Naive B cell (primary cell): Measurements from ENCODE around the gene MED29. TPM values are rescaled to one million over a fixed set of nuclear protein-coding genes. Genes with fewer than 3 reads are reported as not detected.

Source experiments
- ATAC-seq, 2 donors: fragments of 150-1000 bp; cut with Tn5 transposase; 2 replicates each; pipeline ENCODE4 v1.10.0; 2021; ENCODE audit warnings: low read depth in 2 of 2, mild to moderate bottlenecking in 2 of 2, moderate library complexity in 2 of 2
- DNase-seq: peaks from one replicate; pipeline ENCODE4 v3.0.0; 2022
- H3K27ac Mint-ChIP-seq, 6 donors: one replicate each; pipeline ENCODE4 v1.8.0; 2020 to 2022; ENCODE audit warnings: mild to moderate bottlenecking in 6 of 6, mixed read lengths in 6 of 6, moderate library complexity in 5 of 6, inconsistent platforms in 2 of 6
- H3K27me3 Mint-ChIP-seq, 3 donors: one replicate each; pipeline ENCODE4 v1.8.0; 2021 to 2022; ENCODE audit warnings: mixed read lengths in 3 of 3, mild to moderate bottlenecking in 1 of 3
- H3K36me3 Mint-ChIP-seq, 2 donors: one replicate each; pipeline ENCODE4 v1.8.0; 2020 to 2022; ENCODE audit warnings: mixed read lengths in 2 of 2, inconsistent platforms in 1 of 2, mild to moderate bottlenecking in 1 of 2
- H3K4me1 Mint-ChIP-seq, 3 donors: one replicate each; pipeline ENCODE4 v1.8.0; 2020 to 2022; ENCODE audit warnings: mixed read lengths in 3 of 3, inconsistent platforms in 1 of 3, mild to moderate bottlenecking in 1 of 3, moderate library complexity in 1 of 3
- H3K4me3 Mint-ChIP-seq, 8 donors: one replicate each; pipeline ENCODE4 v1.8.0; 2020 to 2022; ENCODE audit warnings: mild to moderate bottlenecking in 8 of 8, mixed read lengths in 8 of 8, moderate library complexity in 8 of 8, inconsistent platforms in 2 of 8
- H3K9me3 Mint-ChIP-seq, 7 donors: one replicate each; pipeline ENCODE4 v1.8.0; 2020 to 2022; ENCODE audit warnings: mixed read lengths in 7 of 7, mild to moderate bottlenecking in 5 of 7, inconsistent platforms in 2 of 7, moderate library complexity in 1 of 7
- polyA plus RNA-seq, 6 donors: library from polyadenylated mRNA; unstranded; fragments of 300-500 nt; fragmentation: Illumina TruSeq; gene quantifications; one replicate each; pipeline ENCODE4 v1.2.3, GENCODE V29; 2021; ENCODE audit warnings: low read depth in 6 of 6

MED29 gene
- polyA plus RNA-seq, 6 donors from 2014 or later, result 31.9 to 68.1 (median 57.5) TPM

DNA sequence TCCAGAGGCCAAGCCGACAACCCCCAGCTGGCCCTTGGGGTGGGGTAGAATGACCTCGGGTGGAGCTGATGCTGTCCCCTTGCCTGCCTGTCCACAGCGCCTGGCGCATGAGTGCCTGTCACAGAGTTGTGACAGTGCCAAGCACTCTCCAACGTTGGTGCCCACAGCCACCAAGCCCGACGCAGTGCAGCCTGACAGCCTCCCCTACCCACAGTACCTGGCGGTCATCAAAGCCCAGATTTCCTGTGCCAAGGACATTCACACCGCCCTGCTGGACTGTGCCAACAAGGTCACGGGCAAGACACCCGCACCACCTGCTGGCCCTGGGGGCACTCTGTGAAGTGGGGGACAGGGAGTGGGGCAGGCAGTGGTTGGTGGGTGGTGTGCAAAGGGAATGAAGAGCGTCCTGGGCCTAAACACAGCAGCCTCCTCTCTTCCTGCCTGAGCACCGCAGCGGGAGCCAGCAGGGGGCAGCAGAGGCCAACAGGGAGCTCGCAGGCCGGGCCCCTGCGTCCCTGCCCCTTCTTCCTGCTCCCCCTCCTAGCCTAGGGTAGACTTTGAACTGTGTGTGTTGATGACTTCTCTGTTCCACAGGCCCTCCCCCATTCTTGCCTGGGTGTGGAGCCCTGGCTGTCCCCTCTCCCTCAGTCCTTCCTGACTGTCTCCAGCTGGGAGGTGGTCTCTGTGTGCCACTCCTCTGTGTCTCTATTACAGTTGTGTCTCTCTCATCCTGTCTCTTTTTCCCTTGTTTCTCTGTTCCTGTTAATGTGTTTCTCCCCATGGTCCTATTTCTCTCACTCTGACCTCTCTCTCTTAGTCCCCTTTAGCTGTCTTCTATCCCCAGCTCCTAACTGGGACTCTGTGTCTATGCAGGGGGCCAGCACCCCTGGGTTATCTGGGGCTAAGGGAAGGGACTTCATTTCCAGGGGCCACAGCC lies 6.5 kb downstream of the MED29 start:
- DNase-seq, result peak; percentile 91
- H3K27ac Mint-ChIP-seq, result peak overlapping the region; percentile 92 to 100 (median 98)
- peak overlapping the region; percentile 55 to 84 (median 76) for H3K4me3 Mint-ChIP-seq
- peaks cover 0 to 1% (median 0%) of the 10 kb centered on the region in 7 donors for H3K9me3 Mint-ChIP-seq
- H3K36me3 Mint-ChIP-seq, result peaks cover 0 to 7% of the 10 kb centered on the region in 2 donors
- peak; percentile 60 to 69 for ATAC-seq
- H3K4me1 Mint-ChIP-seq, result peaks cover 50 to 63% (median 62%) of the 10 kb centered on the region in 3 donors
- H3K27me3 Mint-ChIP-seq, result no peaks in the 10 kb centered on the region

DNA sequence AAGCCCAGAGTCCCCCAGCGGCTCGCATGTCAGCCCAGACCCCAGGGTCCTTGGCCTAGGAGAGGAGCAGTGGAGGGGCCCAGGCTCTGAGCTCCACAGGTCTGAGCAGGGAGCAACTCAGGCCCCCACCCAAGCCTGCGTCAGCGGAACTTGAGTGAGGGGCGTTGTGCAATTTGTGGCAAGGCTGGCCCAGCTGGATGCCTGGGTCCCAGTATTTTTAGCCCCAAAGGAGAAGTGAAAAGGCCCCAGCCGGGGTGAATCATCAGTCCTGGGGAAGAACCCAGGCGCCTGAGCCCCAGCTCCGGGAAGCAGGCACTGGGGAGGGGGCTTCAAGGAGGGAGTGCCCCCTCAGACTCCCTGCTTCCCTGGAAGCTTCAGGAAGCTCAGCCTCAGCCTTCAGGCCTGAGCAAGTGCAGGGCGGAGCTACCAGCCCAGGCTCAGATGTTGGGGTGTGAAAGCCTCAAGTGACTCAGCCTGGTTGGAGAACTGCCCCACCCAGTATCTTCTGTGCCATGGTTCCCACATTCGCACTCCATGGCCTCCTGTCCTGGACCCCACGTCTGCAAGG lies 7.2 kb downstream of the MED29 start:
- H3K4me1 Mint-ChIP-seq, result peaks cover 53 to 68% (median 62%) of the 10 kb centered on the region in 3 donors
- ATAC-seq, result no peak
- peaks cover 0 to 7% of the 10 kb centered on the region in 2 donors for H3K36me3 Mint-ChIP-seq

DNA sequence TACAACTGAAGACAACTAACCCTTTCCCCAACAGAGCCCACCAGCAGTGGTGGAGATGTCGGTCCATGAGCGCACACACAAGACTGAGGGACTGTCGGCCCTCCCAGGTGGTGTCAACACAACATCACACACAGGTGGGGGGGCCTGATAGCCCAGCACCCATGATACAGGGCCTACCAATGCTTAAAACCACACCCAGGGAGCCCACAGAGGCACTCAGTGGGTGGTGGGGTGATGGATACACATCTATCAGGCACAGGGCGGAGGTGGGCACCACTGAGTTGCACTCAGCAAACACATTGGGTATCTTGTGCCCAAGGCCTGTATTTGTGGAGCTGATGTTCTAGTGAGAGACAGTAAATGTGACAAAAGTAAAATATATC lies 8.5 kb downstream of the MED29 start:
- Mint-ChIP-seq H3K27ac (peak overlapping the region; percentile 87 to 100 (median 99)), H3K36me3 (no peaks in the 10 kb centered on the region), H3K27me3 (no peaks in the 10 kb centered on the region), H3K4me1 (peaks cover 47 to 73% (median 64%) of the 10 kb centered on the region in 3 donors), H3K9me3 (peaks cover 0 to 1% (median 0%) of the 10 kb centered on the region in 7 donors), H3K4me3 (peak overlapping the region; percentile 37 to 97 (median 74))
- ATAC-seq, result no peak
- DNase-seq, result no peak

More for the DNA sequence above, 7.2 kb downstream of the MED29 start:
- Mint-ChIP-seq H3K9me3 (peaks cover 0 to 1% (median 0%) of the 10 kb centered on the region in 7 donors), H3K27me3 (no peaks in the 10 kb centered on the region), H3K27ac (peak overlapping the region; percentile 92 to 100 (median 98)), H3K4me3 (peak overlapping the region; percentile 61 to 84 (median 76))
- peak; percentile 54 for DNase-seq

DNA sequence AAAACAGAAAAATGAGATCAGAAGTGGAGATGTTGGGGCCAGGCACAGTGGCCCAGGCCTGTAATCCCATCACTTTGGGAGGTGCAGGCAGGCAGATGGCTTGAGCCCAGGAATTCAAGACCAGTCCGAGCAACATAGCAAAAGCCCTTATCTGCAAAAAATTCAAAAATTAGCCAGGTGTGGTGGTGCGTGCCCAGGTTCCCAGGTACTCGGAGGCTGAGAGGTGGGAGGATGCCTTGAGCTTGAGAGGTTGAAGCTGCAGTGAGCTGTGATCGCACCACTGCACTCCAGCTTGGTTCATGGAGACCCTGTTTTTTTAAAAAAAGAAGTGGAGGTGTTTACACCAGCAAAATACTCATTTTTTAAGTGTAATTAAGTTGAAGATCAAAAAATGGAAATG lies 8.9 kb downstream of the MED29 start:
- Mint-ChIP-seq H3K27me3 (no peaks in the 10 kb centered on the region), H3K4me3 (peak overlapping the region; percentile 15 to 97 (median 80)), H3K9me3 (peaks cover 0 to 1% (median 0%) of the 10 kb centered on the region in 7 donors), H3K36me3 (no peaks in the 10 kb centered on the region), H3K4me1 (peaks cover 47 to 74% (median 66%) of the 10 kb centered on the region in 3 donors), H3K27ac (peak overlapping the region; percentile 87 to 100 (median 99))
- DNase-seq, result no peak
- ATAC-seq, result no peak

DNA sequence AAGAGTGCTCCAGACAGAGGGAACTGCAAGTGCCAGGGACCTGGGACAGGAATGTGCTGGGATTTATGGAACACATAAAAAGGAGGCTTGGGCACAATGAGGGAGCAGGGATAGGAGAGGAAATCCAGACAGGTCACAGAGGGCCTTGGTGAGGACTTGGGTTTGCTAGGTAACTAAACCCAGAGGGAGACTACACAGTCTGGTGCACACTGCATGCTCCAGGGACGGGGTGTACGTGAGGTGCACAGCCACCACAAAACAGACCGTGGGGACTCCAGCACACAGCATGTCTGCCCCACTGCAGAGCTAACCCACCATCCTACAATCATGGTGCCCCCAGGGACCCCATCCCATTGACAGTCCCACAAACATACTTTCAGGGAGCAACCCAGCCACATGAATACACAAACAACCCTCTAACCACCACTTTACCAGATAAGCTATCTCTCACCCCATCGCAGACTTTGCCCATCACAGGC lies 9.9 kb downstream of the MED29 start:
- Mint-ChIP-seq H3K4me1 (peaks cover 49 to 78% (median 73%) of the 10 kb centered on the region in 3 donors), H3K27ac (peak overlapping the region; percentile 98 to 100 (median 100)), H3K36me3 (no peaks in the 10 kb centered on the region), H3K27me3 (no peaks in the 10 kb centered on the region), H3K4me3 (peak overlapping the region; percentile 83 to 98 (median 96)), H3K9me3 (peaks cover 0 to 1% (median 0%) of the 10 kb centered on the region in 7 donors)
- DNase-seq (no peak), ATAC-seq (no peak)

DNA sequence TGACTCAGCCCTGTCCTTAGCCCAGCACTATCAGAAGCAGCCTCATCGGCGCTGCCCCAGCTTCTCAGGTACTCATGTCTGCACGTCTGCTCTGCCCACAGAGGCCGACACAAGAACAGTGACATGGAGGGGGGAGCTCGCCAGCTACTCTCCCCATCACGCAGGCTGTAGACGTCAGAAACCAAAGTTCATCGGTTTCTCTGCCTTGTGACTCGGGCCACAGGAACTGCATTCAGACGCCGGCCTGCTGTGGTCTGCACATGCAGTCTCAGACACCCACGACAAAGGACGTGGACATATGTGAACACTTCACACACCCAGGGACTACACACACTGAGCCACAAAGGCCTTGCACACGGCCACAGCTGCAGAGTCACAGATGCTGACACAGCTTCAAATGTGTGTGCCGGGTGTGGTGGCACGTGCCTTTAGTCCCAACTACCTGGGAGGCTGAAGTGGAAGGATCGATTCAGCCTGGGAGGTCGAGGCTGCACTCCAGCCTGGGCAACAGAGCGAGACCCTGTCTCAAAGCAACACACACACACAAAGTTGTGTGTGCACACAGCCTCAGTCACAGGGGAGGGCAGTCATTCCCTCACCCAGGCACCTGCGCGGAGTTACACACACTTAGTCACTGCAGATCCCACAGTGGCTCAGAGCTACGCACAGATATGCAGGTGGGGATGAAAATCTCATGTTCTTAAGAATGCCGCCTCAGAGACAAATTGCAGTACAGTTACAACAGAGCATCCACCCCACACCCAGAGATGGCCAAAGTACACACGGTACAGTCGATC lies 10.6 kb downstream of the MED29 start:
- Mint-ChIP-seq H3K9me3 (peaks cover 0 to 1% (median 0%) of the 10 kb centered on the region in 7 donors), H3K27ac (peak overlapping the region; percentile 98 to 100 (median 100)), H3K4me3 (peak overlapping the region; percentile 83 to 98 (median 96)), H3K4me1 (peaks cover 53 to 82% (median 75%) of the 10 kb centered on the region in 3 donors), H3K36me3 (peaks cover 0 to under 1% of the 10 kb centered on the region in 2 donors), H3K27me3 (no peaks in the 10 kb centered on the region)
- DNase-seq (peak; percentile 72), ATAC-seq (peak; percentile 0 to 7)

DNA sequence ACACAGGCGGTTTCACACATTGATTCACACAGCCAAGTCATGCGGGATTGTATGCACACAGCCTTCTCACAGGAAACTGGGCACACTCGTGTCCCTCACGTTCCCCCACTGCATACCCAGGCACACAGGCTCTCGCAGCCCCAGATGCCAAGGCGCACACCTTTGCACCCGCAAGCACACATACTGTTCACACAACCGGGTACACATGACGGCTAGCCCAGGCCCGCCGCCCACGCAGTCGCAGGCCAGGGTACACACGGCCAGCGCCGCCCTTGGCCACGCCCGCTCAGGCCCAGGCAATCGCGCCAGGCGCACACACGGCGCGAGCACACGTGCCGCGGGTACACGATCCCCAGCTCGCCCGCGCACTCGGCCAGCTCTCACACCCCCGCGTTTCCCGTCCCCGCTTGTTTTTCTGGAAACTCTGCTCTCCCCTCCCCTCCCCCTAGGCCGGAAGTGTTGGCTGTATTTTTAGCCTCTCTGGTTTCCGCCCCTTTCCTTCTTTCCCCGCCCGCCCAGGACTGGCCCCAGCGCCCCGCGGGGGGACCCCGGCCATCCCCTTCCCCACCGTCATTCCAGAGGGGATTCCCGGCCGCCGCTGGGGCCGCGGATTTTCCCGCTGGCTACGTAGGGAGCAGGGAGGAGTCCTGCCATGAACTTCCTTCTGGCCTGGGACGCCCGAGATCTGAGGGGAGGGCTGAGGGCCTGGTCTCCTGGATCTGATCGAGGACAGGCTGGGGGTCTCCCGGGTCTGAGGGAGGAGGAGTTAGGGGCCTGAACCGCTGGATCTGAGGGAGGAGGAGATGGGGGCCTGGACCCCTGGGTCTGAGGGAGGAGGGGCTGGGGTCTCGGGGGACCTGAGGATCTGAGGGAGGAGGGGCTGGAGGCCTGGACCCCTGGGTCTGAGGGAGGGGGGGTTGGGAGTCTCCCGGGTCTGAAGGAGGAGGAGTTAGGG lies 11.4 kb downstream of the MED29 start:
- Mint-ChIP-seq H3K27me3 (no peaks in the 10 kb centered on the region), H3K9me3 (peaks cover 0 to 1% (median 0%) of the 10 kb centered on the region in 7 donors), H3K36me3 (peaks cover 2 to 6% of the 10 kb centered on the region in 2 donors), H3K27ac (peak overlapping the region; percentile 98 to 100 (median 100)), H3K4me3 (peak overlapping the region; percentile 83 to 98 (median 96)), H3K4me1 (peaks cover 49 to 85% (median 71%) of the 10 kb centered on the region in 3 donors)
- ATAC-seq, result peak; percentile 18
- peak; percentile 92 for DNase-seq

DNA sequence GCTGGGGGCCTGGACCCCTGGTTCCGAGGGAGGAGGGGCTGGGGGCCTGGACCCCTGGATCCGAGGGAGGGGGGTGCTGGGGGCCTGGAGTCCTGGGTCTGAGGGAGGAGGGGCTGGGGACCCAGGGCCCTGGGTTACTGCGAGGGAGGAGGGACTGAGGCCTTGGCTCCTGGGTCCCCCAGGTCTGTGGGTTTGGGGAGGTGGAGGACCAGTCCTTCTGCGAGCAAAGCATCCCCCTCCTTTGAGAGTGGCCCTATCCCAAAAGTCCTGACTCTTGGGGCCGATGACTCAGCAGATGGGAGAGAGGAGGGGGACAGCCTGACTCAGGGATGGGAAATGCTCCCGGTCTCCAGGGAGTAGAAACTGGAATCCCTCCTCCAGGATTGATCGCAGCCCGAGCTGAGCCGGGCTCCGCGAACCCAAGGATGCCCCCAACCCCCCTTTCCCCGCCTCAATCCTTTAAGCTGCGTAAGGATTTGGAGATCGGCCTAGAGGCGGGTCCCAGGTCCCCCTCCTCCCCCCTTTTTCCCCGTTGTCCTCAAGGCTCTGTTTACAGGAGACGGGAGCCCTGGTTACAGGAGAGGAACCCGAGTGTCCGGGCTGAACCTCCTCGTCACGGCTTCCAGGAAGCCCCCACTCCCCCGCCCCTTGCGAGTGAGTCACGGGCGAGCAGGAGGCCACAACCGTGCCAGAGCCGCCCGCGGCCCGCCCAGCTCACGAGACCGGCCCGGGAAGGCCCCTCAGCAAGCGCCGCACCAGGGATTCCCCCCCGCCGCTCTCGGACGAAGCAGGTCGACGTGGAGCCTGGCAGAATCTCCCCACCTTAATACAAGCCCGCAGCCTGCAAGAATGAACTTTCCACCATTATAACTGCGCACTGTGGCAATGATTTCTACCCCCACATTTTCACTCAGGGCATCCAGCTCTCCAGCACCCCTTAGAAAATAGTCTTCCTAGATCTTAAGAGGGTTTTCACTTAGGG lies 12.4 kb downstream of the MED29 start:
- ATAC-seq (peak; percentile 42 to 48), DNase-seq (peak; percentile 99)
- no peaks in the 10 kb centered on the region for H3K27me3 Mint-ChIP-seq
- peak overlapping the region; percentile 83 to 98 (median 96) for H3K4me3 Mint-ChIP-seq
- H3K4me1 Mint-ChIP-seq, result peaks cover 49 to 87% (median 68%) of the 10 kb centered on the region in 3 donors
- peaks cover 0 to 2% (median 0%) of the 10 kb centered on the region in 7 donors for H3K9me3 Mint-ChIP-seq
- H3K27ac Mint-ChIP-seq, result peak overlapping the region; percentile 98 to 100 (median 100)
- peaks cover 9 to 12% of the 10 kb centered on the region in 2 donors for H3K36me3 Mint-ChIP-seq

DNA sequence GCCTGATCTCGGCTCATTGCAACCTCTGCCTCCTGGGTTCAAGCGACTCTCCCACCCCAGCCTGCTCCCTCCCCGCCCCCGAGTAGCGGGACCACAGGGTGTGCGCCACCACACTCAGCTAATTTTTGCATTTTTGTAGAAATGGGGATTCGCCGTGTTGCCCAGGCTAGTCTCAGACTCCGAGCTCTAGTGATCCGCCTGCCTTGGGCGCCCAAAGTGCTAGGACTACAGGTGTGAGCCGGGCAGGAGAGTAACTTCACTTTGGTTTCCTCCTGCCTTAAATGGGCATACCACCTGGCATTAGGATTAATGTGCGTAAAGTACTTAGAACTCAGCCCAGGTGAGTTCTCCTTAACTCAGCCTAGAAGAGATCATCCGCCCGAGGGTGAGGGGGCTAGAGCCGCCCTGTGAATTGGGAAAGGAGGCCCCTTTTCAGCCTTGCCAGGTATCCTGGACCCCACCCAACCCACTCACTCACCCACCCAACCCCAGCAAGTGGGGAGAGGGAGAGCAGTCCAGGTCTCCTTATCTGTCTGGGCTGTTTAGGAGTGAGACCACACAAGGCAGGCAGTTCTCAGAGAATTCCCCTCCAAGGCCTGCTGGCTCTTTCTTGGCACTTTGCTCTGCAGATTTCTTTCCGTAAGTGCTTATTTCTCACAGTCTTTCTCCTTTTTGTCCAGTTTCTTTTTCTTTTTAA lies 14.2 kb downstream of the MED29 start:
- peak overlapping the region; percentile 98 to 100 (median 100) for H3K27ac Mint-ChIP-seq
- peak overlapping the region; percentile 83 to 98 (median 97) for H3K4me3 Mint-ChIP-seq
- H3K27me3 Mint-ChIP-seq, result no peaks in the 10 kb centered on the region
- peaks cover 13 to 18% of the 10 kb centered on the region in 2 donors for H3K36me3 Mint-ChIP-seq
- DNase-seq (no peak), ATAC-seq (no peak)
- H3K9me3 Mint-ChIP-seq, result peaks cover 0 to 2% (median 0%) of the 10 kb centered on the region in 7 donors
- peaks cover 51 to 81% (median 58%) of the 10 kb centered on the region in 3 donors for H3K4me1 Mint-ChIP-seq

DNA sequence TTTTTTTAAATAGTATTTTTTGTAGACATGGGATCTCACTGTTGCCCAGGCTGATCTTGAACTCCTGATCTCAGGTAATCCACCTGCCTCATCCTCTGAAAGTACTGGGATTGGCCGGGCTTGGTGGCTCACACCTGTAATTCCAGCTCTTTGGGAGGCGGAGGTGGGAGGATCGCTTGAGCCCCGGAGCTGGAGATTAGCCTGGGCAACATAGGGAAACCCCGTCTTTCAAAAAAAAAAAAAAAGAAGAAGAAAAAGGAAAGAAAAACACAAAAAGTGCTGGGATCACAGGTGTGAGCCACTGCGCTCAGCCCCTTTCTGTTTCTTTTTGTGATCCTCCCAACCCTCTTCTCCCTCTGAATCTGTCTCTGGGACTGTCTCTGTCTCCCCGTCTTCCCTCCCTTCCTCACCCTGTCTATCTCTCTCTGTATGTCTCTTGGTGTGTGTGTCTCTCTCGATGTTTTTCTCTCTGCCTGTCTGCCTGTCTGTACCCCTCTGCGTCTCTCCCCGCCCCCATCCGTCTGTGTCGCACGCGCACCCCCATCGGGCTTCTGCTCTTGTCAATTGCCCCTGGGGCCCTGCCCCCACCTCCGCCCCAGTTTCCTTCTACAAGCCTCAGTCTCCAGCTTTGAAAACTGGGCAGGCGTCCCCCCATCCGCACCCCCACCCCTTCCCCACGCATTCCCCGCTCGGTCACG lies 14.9 kb downstream of the MED29 start:
- ATAC-seq (peak; percentile 12 to 16), DNase-seq (peak; percentile 91)
- H3K4me3 Mint-ChIP-seq, result peak overlapping the region; percentile 83 to 98 (median 97)
- peaks cover 13 to 18% of the 10 kb centered on the region in 2 donors for H3K36me3 Mint-ChIP-seq
- H3K27ac Mint-ChIP-seq, result peak overlapping the region; percentile 98 to 100 (median 100)
- peaks cover 54 to 81% (median 58%) of the 10 kb centered on the region in 3 donors for H3K4me1 Mint-ChIP-seq
- no peaks in the 10 kb centered on the region for H3K27me3 Mint-ChIP-seq
- H3K9me3 Mint-ChIP-seq, result peaks cover 0 to 2% (median 0%) of the 10 kb centered on the region in 7 donors
